Brain microvascular endothelial cell (primary cell): ENCODE data around the gene INTS13.
"Not testable (repeated sequence)": the region's sequence is repeated elsewhere in the genome, so short reads cannot be mapped to it uniquely, and the experiment has no call there.

Source experiments
- DNase-seq: peaks from one replicate; pipeline ENCODE4 v3.0.0-alpha.2; 2020
- H3K27ac ChIP-seq: fragments of 250-450 bp; sonication (Bioruptor Pico); 2 replicates; pipeline ENCODE4 v1.5.1; 2020; ENCODE audit warnings: mild to moderate bottlenecking, moderate library complexity
- H3K27me3 ChIP-seq: fragments of 250-450 bp; sonication (Bioruptor Pico); replicated peaks from 2 replicates; pipeline ENCODE4 v1.5.1; 2020; ENCODE audit warnings: mild to moderate bottlenecking
- H3K36me3 ChIP-seq: fragments of 250-450 bp; sonication (Bioruptor Pico); replicated peaks from 2 replicates; pipeline ENCODE4 v1.5.1; 2020; ENCODE audit warnings: mild to moderate bottlenecking
- H3K4me3 ChIP-seq: 2 replicates; pipeline ENCODE4 v1.5.1; 2011; ENCODE audit warnings: low read depth, mild to moderate bottlenecking, control low read depth, low read length, moderate library complexity
- in situ Hi-C: cut with HindIII; loops from 2 replicates; pipeline ENCODE4 v1.10.0; 2017; ENCODE audit warnings: low sequenced_read_pairs, low pct_ligation_motif_present
- TF ChIP-seq, protein P1 (sequence below): IDR thresholded peaks from 2 replicates; pipeline ENCODE4 v1.5.1; 2011; ENCODE audit warnings: low read depth, mild to moderate bottlenecking, moderate library complexity, low read length, control low read depth, inconsistent platforms; ENCODE audit errors: missing control alignments

The INTS13 gene

GRCh38 chr12:26906024-26906423, 31.8 kb downstream of the INTS13 start:
- H3K4me3 ChIP-seq, result no peak overlapping the region
- TF ChIP-seq, protein P1, sequence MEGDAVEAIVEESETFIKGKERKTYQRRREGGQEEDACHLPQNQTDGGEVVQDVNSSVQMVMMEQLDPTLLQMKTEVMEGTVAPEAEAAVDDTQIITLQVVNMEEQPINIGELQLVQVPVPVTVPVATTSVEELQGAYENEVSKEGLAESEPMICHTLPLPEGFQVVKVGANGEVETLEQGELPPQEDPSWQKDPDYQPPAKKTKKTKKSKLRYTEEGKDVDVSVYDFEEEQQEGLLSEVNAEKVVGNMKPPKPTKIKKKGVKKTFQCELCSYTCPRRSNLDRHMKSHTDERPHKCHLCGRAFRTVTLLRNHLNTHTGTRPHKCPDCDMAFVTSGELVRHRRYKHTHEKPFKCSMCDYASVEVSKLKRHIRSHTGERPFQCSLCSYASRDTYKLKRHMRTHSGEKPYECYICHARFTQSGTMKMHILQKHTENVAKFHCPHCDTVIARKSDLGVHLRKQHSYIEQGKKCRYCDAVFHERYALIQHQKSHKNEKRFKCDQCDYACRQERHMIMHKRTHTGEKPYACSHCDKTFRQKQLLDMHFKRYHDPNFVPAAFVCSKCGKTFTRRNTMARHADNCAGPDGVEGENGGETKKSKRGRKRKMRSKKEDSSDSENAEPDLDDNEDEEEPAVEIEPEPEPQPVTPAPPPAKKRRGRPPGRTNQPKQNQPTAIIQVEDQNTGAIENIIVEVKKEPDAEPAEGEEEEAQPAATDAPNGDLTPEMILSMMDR, result no peak
- no peaks in the 10 kb centered on the region for H3K27me3 ChIP-seq
- peaks cover 23% of the 10 kb centered on the region for H3K36me3 ChIP-seq
- DNase-seq, result no peak
- in situ Hi-C loops, result no loop called here
- H3K27ac ChIP-seq, result no peak overlapping the region

- DNase-seq, H3K27me3 ChIP-seq, H3K4me3 ChIP-seq, in situ Hi-C loops, H3K27ac ChIP-seq: not testable (repeated sequence)
- peaks cover 16% of the 10 kb centered on the region for H3K36me3 ChIP-seq
Measured at GRCh38 chr12:26903396-26903795, 34.4 kb downstream of the INTS13 start.

DNA sequence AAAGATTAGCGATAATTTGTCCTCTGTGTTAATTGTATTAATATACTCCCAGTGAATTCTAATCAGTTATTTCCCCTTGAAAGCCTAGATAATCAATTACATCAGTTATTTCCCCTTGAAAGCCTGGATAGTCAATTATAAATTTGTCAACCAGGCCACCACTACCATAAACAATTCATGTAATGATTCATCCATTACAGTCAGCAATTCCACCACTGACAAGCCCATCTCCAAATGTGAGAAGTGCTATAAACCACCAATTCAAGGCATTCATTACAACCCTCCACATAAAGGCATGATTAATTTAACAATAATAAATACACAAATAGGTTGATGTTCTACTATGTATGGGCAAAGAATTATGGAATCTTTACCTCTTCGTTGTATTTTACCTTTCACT, 40.9 kb downstream of the INTS13 start:
- no peak for DNase-seq
- in situ Hi-C loops, result no loop called here
- Histone ChIP-seq H3K4me3 (no peak overlapping the region), H3K27ac (no peak overlapping the region), H3K36me3 (peaks cover 3% of the 10 kb centered on the region), H3K27me3 (no peaks in the 10 kb centered on the region)
- TF ChIP-seq, protein P1, result no peak

- H3K27me3 ChIP-seq, result no peaks in the 10 kb centered on the region
- no peak for DNase-seq
Measured at GRCh38 chr12:26895672-26896071, 42.1 kb downstream of the INTS13 start.

GRCh38 chr12:26891704-26892103, 46.1 kb downstream of the INTS13 start:
- DNase-seq, result no peak
- no peak overlapping the region for H3K4me3 ChIP-seq
- in situ Hi-C loops, result no loop called here
- H3K27me3 ChIP-seq, result no peaks in the 10 kb centered on the region
- TF ChIP-seq, protein P1, result no peak
- H3K27ac ChIP-seq, result no peak overlapping the region
- no peaks in the 10 kb centered on the region for H3K36me3 ChIP-seq

More at GRCh38 chr12:26895672-26896071, 42.1 kb downstream of the INTS13 start:
- TF ChIP-seq, protein P1, result no peak
- Histone ChIP-seq H3K4me3 (no peak overlapping the region), H3K27ac (no peak overlapping the region), H3K36me3 (peaks cover 3% of the 10 kb centered on the region)
- in situ Hi-C loops, result no loop called here

GRCh38 chr12:26890784-26891183, 47.0 kb downstream of the INTS13 start:
- in situ Hi-C loops, result no loop called here
- Histone ChIP-seq H3K4me3 (no peak overlapping the region), H3K27ac (no peak overlapping the region), H3K27me3 (no peaks in the 10 kb centered on the region), H3K36me3 (no peaks in the 10 kb centered on the region)
- TF ChIP-seq, protein P1, result no peak
- DNase-seq, result no peak
